T47D (cell line): ENCODE data around the gene ESD.
A peak's percentile ranks its signal among the peaks of the same experiment; 100 is the strongest.

ENCODE experiments used
- DNase-seq, 2 experiments: peaks; one replicate each; pipeline versions ENCODE4 v3.0.0 to v3.0.0-alpha.2; 2011 to 2012; ENCODE audit warnings: low read depth in 1 of 2, low spot score in 1 of 2
- JUND ChIP-seq: IDR thresholded peaks from 2 replicates; pipeline ENCODE4 v1.6.1; 2012; ENCODE audit warnings: low read depth
- in situ Hi-C: cut with HindIII; loops from 2 replicates; pipeline ENCODE4 v1.10.0; 2016; ENCODE audit warnings: low sequenced_read_pairs, low pct_unique_long_range_greater_than_20kb

ESD gene

GRCh38 chr13:46751811-46752635 is 44.9 kb downstream of the ESD start:
- in situ Hi-C loops, result no loop called here
- no peak for TF ChIP-seq JUND
- no peak for DNase-seq

- DNase-seq, result no peak
- no peak for TF ChIP-seq JUND
- in situ Hi-C loops, result no loop called here
These were observed 47.0 kb downstream of the ESD start for GRCh38 chr13:46749951-46750350.

GRCh38 chr13:46748300-46748699 is 48.7 kb downstream of the ESD start:
- no peak for DNase-seq
- in situ Hi-C loops, result no loop called here
- TF ChIP-seq JUND, result no peak

GRCh38 chr13:46747031-46747820 is 49.7 kb downstream of the ESD start:
- in situ Hi-C loops, result no loop called here

GRCh38 chr13:46745706-46746105 is 51.3 kb downstream of the ESD start:
- in situ Hi-C loops, result no loop called here
- no peak for TF ChIP-seq JUND
- no peak for DNase-seq

More at GRCh38 chr13:46747031-46747820, 49.7 kb downstream of the ESD start:
- TF ChIP-seq JUND, result no peak
- DNase-seq, result no peak

GRCh38 chr13:46745062-46745461 is 51.9 kb downstream of the ESD start:
- TF ChIP-seq JUND, result no peak
- in situ Hi-C loops, result no loop called here
- DNase-seq, result no peak

- no peak for TF ChIP-seq JUND
- DNase-seq, result no peak
- in situ Hi-C loops, result no loop called here
These were observed 53.8 kb downstream of the ESD start for GRCh38 chr13:46743191-46743590.

- no peak for TF ChIP-seq JUND
These were observed 57.4 kb downstream of the ESD start for GRCh38 chr13:46739447-46740098.

GRCh38 chr13:46738766-46739165 is 58.2 kb downstream of the ESD start:
- DNase-seq, result no peak
- no peak for TF ChIP-seq JUND
- in situ Hi-C loops, result no loop called here

More at GRCh38 chr13:46739447-46740098, 57.4 kb downstream of the ESD start:
- no peak for DNase-seq
- in situ Hi-C loops, result no loop called here

- in situ Hi-C loops, result no loop called here
- no peak for DNase-seq
- TF ChIP-seq JUND, result no peak
These were observed 58.9 kb downstream of the ESD start for GRCh38 chr13:46738055-46738454.

GRCh38 chr13:46736541-46737310 is 60.2 kb downstream of the ESD start:
- TF ChIP-seq JUND, result no peak
- in situ Hi-C loops, result no loop called here
- no peak for DNase-seq

GRCh38 chr13:46735425-46735824 is 61.5 kb downstream of the ESD start:
- TF ChIP-seq JUND, result no peak
- in situ Hi-C loops, result no loop called here
- DNase-seq, result no peak

GRCh38 chr13:46731535-46731934 is 65.4 kb downstream of the ESD start:
- DNase-seq, result peak in 1 of 2 experiments; percentile 2
- in situ Hi-C loops, result no loop called here
- TF ChIP-seq JUND, result no peak
